SH-SY5Y (cell line): ENCODE measurements around the gene ATP6V1B1.

Experiments used
- GATA2 ChIP-seq: IDR thresholded peaks from 2 replicates; pipeline ENCODE4 v1.6.1; 2011; ENCODE audit warnings: mild to moderate bottlenecking, low read depth, low read length
- GATA3 ChIP-seq: IDR thresholded peaks from 2 replicates; pipeline ENCODE4 v1.6.1; 2011; ENCODE audit warnings: low read depth, mild to moderate bottlenecking, low read length, moderate library complexity

DNA sequence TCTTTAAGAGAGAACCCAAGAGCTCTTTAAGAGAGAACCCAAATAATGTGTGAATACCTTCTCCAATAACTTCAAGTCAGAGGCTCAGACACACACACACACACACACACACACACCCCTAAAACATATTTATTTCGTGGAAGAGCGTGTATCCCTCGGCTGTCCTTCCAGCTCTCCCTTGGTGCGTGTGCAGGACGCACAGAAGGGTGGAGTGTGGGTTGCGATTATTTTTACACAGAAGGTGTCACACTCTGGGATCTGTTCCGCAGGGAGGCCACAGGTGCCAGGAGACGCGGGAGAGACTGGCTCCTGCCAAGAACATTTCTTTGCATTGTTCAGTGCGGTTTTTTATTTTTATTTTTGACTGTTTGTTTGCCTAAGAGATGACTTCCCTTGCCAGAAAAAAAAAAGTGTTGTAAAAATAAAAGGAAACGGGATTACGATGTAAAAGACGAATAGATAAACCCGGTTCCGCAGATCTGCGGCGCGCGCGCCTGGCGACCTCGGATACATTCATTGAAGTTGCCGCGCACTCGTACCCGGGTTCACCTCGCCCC lies 47.3 kb upstream of the ATP6V1B1 start:
- no peak for TF ChIP-seq GATA2
- no peak for TF ChIP-seq GATA3
